Activated T-helper 1 cell treated with Interleukin-2 at 50 U/mL for 16 hours (primary cell): ENCODE data around the gene GAS2L3.
"Not testable (repeated sequence)": the region's sequence is repeated elsewhere in the genome, so short reads cannot be mapped to it uniquely, and the experiment has no call there.

Experiments
- DNase-seq: peaks from one replicate; pipeline ENCODE4 v3.0.0-alpha.2; 2020; ENCODE audit warnings: low read depth

The GAS2L3 gene

DNA sequence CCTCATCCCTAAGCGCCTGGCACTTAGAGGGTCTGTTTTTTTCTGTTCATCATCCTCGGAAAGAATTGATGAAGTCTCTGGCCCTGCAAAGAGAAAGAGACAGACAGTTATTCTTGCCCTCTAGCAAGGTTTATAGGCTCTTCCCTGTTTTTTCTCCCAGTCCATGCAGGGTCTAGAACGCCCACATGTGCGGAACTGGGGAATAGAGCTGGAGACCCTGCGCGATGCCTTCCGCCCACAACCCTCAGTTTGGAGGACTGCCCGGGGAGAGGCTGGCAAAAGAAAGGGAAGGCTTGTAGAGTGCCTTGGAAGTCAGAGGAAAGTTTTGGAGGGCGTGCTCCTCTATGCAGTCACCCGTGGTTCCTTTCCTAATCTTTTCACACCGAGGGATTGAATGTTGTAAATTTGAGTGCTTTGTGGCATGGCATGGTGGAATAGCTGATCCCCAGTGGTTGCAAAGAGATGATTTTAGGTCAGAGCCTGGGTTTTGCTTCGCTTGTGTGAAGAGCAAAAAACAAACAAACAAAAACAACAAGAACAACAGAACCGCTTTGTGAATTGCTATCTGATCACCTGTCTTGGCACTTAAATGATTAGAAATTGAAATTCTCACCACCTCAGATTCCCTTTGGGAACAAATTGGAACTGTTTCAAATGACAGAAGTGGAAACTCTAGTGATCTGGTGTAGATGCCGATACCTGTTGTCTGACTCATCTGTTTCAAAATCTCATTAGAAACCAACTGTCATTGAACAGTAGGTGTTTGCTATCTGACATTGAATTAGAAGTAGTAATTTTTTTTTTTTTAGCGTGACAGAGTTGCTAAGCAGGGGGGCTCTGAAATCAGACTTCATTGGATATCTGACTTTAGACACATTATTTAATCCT, 947 bp downstream of the GAS2L3 start:
- DNase-seq = no peak

DNA sequence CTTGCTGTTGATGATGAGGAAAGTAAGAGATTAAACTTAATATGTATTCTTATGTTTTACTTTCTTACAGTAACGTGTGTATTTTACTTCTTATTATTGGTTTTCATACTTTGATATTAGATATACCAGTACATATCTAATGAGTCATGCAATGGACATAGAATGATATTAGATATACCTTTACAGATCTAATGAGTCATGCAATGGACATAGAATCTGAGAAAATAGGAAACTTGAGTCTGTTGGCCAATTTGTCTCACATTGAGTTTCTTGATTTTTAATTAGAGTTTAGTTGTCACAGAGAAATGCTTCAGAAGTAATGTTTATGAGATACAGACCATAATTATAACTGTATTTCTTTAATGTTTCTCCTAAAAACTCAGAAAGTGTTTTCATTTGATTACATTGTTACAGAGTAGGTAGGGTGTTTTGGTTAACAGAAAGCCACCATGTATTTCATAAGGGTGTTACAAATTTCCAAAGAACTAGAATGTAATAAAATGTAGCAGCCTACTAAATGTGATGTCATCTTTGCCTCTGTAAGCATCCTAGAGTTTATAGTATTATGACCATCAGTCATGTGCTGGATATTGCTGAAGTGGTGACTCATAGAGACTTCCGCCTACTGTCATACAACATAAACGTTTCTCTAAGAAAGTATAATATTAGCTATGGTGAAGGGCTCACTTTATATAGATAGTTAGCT, 3.0 kb downstream of the GAS2L3 start:
- DNase-seq = no peak

GRCh38 chr12:100578923-100579322, 5.4 kb downstream of the GAS2L3 start:
- DNase-seq = no peak

GRCh38 chr12:100579844-100580243, 6.4 kb downstream of the GAS2L3 start:
- DNase-seq = no peak

- DNase-seq = no peak
These were observed 10.8 kb downstream of the GAS2L3 start for GRCh38 chr12:100584256-100584655.

GRCh38 chr12:100591979-100592378, 18.5 kb downstream of the GAS2L3 start:
- no peak for DNase-seq

GRCh38 chr12:100593490-100593889, 20.0 kb downstream of the GAS2L3 start:
- DNase-seq = no peak

GRCh38 chr12:100601626-100602025, 28.1 kb downstream of the GAS2L3 start:
- no peak for DNase-seq

DNA sequence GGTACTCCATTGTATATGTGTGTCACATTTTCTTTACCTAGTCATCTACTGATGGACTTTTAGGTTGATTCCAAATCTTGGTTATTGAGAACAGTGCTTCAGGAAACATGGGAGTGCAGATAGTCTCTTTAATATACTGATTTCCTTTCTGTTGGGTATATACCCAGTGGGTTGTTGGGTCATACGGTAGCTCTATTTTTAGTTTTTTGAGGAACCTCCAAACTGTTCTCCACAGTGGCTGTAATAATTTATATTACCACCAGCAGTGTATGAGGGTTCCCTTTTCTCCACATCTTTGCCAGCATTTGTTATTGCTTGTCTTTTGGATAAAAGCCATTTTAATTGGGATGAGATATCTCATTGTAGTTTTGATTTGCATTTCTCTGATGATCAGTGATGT, 29.5 kb downstream of the GAS2L3 start:
- not testable (repeated sequence) for DNase-seq

DNA sequence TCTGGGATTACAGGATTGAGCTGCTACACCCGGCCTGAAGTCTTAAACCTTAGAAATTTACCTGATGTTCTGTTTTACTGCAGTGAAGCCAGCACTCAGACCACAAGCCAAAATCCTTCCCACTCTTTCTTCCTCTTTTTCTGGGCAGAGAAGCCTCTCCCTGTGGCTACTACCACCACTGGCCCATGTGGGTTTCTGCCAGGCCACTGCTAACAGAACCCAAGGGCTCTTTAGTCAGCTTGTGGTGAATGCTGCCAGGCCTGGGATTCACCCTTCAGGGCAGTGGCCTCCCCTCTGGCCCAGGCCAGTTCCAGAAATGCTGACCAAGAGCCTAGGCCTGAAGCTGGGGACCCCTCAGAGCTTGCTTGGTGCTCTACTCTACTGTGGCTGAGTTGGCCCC, 35.3 kb downstream of the GAS2L3 start:
- DNase-seq = no peak

- DNase-seq = no peak
These were observed 37.4 kb downstream of the GAS2L3 start for GRCh38 chr12:100610666-100611430.

DNA sequence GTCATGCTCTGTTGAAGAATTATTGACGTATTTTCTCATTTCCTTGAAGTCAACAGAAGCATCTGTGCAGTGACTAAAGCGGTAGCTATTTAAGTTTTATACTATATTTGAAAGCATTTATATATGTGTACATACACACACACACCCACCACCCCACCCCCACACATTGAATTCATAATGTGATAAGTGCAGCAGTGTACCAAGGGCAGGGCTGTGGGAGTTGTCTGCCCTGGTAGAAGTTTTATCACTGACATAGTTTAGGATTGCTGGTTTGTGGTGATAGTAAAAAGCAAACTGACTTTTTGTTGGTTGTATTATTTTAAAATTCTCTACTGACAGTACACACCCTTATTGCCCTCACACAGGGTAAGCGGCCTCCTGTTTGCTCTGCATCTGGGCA, 39.1 kb downstream of the GAS2L3 start:
- no peak for DNase-seq

DNA sequence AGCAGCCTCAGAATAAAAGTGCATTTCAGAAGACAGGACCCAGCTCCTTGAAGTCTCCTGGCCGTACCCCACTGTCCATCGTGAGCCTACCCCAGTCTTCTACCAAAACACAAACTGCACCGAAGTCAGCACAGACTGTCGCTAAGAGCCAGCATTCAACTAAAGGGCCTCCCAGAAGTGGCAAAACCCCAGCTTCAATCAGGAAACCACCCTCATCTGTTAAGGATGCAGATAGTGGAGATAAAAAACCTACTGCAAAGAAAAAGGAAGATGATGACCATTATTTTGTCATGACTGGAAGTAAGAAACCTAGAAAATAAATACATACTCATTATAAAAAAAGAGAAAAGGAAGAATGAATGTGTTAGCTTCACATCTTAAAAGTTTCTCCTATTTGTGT, 51.1 kb downstream of the GAS2L3 start:
- DNase-seq = no peak

DNA sequence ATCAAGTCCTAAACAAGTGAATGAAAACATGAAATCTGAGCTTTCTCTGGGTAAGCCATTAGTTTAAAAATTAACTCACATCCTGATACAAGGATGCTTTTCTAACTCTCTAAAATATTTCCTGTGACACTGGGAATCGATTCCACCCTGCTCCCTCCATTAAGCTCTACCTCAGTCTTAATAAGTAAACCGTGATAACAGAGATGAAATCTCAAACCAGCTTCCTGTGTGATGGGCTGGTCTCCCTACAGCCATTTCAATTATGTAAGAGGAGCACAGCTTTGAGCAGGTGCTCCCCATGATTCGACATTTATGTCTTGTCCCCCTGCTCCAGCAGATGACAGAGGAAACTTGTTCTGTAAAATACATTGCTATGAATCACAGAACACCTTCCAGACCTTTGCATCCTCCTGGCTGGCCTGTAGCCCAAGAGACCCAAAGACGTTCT, 59.0 kb downstream of the GAS2L3 start:
- no peak for DNase-seq

DNA sequence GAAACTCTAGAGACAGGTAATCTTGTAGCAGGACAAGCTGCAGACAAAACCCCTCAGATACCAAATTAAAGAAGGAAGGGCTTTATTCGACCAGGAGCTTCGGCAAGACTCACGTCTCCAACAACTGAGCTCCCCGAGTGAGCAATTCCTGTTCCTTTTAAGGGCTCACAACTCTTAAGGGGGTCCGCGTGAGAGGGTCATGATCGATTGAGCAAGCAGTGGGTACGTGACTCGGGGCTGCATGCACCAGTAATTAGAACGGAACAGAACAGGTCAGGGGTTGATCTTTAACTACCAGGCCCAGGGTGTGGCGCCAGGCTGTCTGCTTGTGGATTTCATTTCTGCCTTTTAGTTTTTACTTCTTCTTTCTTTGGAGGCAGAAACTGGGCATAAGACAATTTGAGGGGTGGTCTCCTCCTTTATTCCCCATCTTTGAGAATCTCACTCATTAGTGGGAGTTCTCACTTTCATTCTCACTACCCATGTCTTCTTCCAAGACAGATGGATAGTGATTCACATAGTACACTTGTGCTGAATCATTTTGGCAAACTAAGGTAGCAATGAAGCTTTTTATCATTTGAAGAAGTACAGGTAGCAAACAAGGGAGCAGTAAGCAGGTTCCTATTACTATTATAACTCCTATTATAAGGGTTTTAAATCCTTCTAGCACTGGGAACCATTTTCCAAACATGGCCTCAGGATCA, 59.8 kb downstream of the GAS2L3 start:
- not testable (repeated sequence) for DNase-seq

DNA sequence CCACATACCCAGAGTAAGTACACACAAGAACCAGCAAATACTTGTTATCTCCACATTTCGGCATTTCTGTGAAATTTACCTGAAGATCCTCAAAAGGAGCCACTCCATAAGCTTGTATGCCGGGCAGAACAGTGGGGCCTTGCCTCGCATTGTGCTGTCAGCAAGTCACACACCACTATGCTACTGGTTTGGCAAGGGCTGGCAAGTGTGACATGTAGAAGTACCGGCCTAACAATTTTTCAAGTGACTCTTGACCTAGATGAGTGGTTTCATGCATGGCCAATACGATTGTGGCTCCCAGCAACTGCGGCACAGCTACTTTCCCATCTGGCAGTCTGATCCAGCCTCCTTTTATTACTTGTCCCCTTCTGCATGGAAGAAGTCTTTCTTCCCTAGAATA, 69.8 kb downstream of the GAS2L3 start:
- no peak for DNase-seq

DNA sequence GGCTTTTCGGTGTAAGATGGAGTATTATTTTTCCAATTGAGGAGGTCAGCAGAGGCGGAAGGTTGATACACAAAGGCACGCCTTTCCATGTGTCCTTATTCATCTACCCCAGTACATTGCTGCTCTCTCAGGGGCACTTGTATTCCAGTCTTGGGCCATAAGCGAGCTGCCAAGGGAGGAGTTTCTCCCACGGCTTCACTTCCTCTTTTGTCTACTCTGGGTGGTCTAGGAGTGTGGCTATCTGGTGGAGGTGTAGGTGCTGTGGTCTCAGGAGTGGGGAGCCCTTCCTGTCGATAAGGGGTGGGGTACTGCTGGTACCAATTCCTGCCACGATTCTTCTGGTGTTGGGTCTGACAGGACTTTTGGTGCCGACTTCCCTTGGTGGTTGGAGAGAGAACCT, 73.4 kb downstream of the GAS2L3 start:
- no peak for DNase-seq

GRCh38 chr12:100651108-100651507, 77.6 kb downstream of the GAS2L3 start:
- DNase-seq = no peak

- DNase-seq = no peak
These were observed 78.2 kb downstream of the GAS2L3 start for GRCh38 chr12:100651694-100652093.

- DNase-seq = no peak
These were observed 79.0 kb downstream of the GAS2L3 start for GRCh38 chr12:100652488-100652887.

DNA sequence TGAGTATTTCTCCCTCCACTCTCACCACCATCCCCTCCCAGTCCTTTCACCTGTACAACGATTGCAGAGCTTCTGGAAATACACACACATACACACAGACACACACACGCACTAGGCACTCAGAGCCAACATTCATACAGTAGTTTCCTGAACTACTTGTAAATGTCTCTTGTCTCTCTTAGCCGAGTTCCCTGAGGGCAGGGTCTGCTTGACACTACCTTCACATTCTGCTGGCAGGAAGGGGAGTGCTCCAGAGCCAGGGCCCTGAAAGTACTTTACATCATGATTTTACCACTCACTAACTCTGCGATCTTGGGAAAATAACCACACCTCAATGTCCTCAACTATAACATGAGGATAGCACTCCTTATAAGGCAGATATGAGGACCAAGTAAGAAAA, 82.7 kb downstream of the GAS2L3 start:
- DNase-seq = no peak

GRCh38 chr12:100656856-100657255, 83.4 kb downstream of the GAS2L3 start:
- no peak for DNase-seq
